ENCODE measurements around the gene CASP2.
A peak's percentile ranks its signal among the peaks of the same experiment; 100 is the strongest.

The CASP2 gene

GRCh38 chr7:143341842-143342241, 53.7 kb downstream of the CASP2 start:
- DNase-seq: no peak

GRCh38 chr7:143343596-143343995, 55.4 kb downstream of the CASP2 start:
- DNase-seq: no peak

GRCh38 chr7:143345428-143345900, 57.3 kb downstream of the CASP2 start:
- peak; percentile 65 for DNase-seq

- no peak for DNase-seq
These were observed 57.9 kb downstream of the CASP2 start for GRCh38 chr7:143346018-143346417.

GRCh38 chr7:143347950-143348349, 59.8 kb downstream of the CASP2 start:
- no peak for DNase-seq

GRCh38 chr7:143351060-143351459, 62.9 kb downstream of the CASP2 start:
- DNase-seq: no peak

GRCh38 chr7:143351574-143351973, 63.4 kb downstream of the CASP2 start:
- no peak for DNase-seq

- no peak for DNase-seq
These were observed 64.4 kb downstream of the CASP2 start for GRCh38 chr7:143352531-143353002.

GRCh38 chr7:143354376-143354775, 66.2 kb downstream of the CASP2 start:
- no peak for DNase-seq

- no peak for DNase-seq
These were observed 66.8 kb downstream of the CASP2 start for GRCh38 chr7:143354965-143355364.

- no peak for DNase-seq
These were observed 67.6 kb downstream of the CASP2 start for GRCh38 chr7:143355450-143356385.

GRCh38 chr7:143356414-143357050, 68.4 kb downstream of the CASP2 start:
- no peak for DNase-seq

Measured in CD4-positive, alpha-beta T cell treated with Interleukin-15 for 1 hour (primary cell).